Esophagus muscularis mucosa (tissue), 3 donors: Measurements from ENCODE around the gene CDH22.

Experiments
- POLR2A ChIP-seq: fragments of 450-650 bp; IDR thresholded peaks from one replicate; pipeline ENCODE4 v1.6.1; 2017; ENCODE audit warnings: antibody characterized with exemption, moderate library complexity, mild to moderate bottlenecking, low read depth
- POLR2AphosphoS5 ChIP-seq, 2 donors: sonication (generic); formaldehyde crosslinking; IDR thresholded peaks; one replicate each; pipeline ENCODE4 v1.6.1; 2017; ENCODE audit warnings: antibody characterized with exemption in 2 of 2
- TF ChIP-seq, protein P1 (sequence below), 3 experiments: fragments of 200-600 bp in 2 of 3; fragments of 450-650 bp in 1 of 3; sonication (generic) in 2 of 3; IDR thresholded peaks; one replicate each; pipeline ENCODE4 v1.5.1; 2017 to 2019; ENCODE audit warnings: antibody characterized with exemption in 3 of 3, mild to moderate bottlenecking in 2 of 3, moderate library complexity in 1 of 3

DNA sequence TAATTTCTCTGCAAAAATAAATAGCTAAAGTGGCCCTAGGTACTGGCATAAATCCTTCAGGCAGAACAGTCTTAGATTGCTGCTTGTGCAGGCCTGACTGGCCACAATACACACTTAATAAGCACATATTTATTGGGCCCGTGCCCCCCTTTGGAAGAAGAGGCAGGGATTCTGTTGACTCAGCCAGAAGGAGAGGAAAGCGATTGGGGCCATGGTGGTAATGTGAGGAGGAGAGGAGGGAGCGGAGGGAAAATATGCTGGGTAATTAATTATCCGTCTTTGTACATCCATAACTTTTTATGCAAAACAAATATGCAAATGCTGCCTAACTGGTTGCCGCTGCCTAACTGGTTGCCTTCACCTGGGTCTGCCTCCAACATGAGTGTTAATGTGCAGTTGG lies 154.0 kb downstream of the CDH22 start:
- TF ChIP-seq POLR2AphosphoS5 (IDR thresholded peaks at IDR 0.05) = no peak
- TF ChIP-seq, protein P1, sequence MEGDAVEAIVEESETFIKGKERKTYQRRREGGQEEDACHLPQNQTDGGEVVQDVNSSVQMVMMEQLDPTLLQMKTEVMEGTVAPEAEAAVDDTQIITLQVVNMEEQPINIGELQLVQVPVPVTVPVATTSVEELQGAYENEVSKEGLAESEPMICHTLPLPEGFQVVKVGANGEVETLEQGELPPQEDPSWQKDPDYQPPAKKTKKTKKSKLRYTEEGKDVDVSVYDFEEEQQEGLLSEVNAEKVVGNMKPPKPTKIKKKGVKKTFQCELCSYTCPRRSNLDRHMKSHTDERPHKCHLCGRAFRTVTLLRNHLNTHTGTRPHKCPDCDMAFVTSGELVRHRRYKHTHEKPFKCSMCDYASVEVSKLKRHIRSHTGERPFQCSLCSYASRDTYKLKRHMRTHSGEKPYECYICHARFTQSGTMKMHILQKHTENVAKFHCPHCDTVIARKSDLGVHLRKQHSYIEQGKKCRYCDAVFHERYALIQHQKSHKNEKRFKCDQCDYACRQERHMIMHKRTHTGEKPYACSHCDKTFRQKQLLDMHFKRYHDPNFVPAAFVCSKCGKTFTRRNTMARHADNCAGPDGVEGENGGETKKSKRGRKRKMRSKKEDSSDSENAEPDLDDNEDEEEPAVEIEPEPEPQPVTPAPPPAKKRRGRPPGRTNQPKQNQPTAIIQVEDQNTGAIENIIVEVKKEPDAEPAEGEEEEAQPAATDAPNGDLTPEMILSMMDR (IDR thresholded peaks at IDR 0.05) = no peak
- no peak for TF ChIP-seq POLR2A
